ENCODE measurements around the gene TICAM2.
"Not testable (repeated sequence)": the region's sequence is repeated elsewhere in the genome, so short reads cannot be mapped to it uniquely, and the experiment has no call there.

Gene TICAM2, protein sequence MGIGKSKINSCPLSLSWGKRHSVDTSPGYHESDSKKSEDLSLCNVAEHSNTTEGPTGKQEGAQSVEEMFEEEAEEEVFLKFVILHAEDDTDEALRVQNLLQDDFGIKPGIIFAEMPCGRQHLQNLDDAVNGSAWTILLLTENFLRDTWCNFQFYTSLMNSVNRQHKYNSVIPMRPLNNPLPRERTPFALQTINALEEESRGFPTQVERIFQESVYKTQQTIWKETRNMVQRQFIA

DNA sequence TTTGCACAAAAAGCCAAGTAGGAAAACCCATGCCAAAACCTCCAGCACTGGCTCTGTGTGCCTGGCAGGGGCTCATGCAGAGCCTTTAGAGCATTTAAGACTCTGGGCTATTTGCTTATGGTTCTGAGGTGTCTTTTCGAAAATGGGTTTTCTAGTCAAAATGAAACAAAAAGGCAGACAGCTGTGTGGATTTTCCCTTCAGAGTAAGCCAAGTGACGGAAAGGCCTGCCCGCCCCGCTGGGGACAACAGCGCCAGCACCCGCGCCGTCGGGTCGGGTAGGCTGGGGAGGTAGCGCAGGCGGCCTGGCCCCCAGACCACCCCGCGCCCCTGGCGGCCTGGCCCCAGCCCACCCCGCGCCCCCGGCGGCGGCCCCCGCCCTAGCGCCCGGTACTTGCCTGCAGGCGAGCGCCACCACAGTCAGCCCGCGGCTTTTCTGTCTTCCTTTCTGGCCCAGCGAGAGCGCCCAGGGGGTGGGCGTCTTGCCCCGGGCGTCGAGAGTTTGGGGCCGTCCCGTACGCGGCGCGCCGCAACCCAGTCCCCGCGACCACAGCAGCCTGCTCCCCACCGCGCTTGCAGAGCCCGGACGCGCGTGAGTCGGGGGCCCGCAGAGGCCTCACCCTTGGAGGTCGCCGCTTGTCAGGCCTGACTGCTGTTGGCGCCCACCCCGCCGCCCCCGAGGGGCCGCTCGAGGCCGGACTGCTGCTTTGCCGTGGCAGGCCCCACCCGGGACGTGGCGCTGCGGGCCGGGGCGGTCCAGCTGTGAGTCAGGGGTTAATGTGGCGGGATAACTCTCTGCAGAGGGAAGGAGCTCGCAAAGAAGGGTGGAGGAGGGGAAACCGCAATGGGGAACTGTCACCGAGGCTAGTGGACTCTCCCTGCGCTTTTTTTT, at the start of gene TICAM2:
TSS of gene TICAM2 (minus strand) at position 779 of the 890 bp plus-strand sequence. CDS start 21,223 bp downstream, outside the sequence.
- DNase-seq: peak in 49 of 51 donors; percentile 14 to 84 (median 64)

DNA sequence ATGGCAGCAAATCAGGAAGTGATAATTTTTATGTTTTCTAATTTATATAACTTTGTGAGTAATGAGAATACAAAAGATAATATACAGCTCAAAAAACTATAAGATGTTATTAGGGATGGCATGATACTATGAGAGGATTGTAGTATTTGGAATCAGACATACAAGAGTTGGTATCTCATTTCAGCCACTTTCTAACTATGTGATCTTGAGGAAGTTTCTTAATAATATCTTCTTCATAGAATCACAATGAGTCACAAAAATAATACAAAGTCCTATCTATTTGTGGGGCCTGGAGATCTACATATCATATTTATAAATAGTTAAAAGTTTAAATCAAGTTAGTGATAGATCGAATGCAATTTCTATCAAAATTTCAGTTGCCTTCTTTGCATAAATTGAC, 47.3 kb upstream of the TICAM2 start:
- no peak for DNase-seq

DNA sequence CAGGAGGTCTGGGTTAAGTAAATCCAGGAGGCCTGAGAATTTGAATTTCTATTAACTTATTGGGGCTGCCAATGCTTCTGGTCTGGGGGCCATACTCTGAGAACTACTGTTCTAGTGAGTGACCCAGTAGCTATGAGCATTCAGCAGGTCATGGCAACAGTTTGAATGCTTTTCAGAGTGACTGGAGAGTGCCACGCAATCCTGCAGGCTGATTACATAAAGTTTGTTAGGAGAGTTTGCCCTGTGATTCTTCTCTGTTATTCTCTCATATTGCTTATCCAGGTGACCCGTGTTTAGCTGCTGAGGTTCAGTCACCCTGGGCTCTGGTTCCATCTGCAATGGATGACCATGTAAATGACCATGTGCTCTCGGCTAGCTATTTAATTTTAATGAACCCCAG, 45.8 kb upstream of the TICAM2 start:
- no peak for DNase-seq

DNA sequence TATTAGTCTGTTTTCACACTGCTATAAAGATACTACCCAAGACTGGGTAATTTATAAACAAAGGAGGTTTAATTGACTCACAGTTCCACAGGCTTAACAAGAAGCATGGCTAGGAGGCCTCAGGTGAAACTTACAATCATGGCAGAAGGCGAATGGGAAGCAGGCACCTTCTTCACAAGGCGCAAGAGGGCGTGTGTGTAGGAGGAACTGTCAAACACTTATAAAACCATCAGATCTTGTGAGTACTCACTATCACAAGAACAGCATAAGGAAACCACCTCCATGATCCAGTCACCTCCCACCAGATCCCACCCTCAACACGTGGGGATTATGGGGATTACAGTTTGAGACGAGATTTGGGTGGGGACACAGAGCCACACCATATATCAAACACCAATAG, 43.1 kb upstream of the TICAM2 start:
- not testable (repeated sequence) for DNase-seq

DNA sequence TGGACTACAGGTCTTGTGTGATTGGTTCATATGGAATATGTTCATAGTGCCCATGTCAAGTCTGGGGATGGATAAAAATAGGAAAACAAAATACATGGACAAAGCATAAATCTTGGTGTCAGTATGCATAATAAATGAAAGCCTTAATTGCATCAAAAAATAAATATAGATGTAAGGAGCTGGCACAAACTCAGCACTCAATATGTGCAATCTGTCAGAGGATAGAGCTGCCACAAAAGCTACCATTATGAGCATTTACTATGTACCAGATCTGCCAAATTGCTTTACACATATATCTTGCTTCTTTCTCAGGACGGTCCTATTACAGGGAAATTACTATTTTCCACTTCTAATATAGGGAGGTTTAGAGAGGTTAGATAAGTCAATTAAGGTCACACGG, 41.8 kb upstream of the TICAM2 start:
- DNase-seq: no peak

DNA sequence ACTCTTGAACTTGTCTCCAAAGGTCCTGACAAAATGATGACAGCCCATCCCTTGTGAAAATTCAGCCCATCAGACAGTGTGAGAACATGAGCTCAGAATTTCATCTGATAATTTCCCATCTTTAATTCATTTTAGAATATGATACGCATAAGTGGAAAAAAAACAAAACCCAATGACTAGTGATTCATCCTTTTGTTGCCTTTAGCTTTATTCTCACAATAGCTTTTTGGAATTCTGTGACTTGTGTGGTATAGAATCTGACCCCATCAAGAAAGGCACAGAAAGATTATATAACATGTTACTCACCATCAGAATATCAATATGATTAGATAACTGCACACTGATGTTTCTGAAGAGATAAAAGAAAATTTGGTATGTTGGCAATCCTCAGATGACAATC, 39.7 kb upstream of the TICAM2 start:
- no peak for DNase-seq

DNA sequence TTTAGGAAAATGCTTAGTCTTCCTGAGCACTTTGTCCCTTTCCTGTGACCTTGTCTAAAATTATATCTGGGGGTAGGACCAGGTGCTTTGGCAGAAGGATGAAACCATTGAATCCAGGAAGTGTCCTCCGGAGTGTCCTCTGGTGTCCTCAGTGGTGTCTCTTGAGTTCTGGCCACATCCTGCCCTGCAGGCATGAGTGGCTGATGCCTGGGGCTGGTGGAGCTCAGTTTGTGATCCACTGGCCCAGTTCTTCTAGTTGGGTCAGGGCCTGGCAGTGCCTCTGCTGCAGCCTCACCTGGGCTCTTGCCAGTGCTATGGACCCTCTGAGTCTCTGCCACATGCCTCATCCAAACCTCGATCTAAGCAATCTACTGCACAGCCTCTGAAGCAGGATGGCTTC, 38.0 kb upstream of the TICAM2 start:
- DNase-seq: no peak

DNA sequence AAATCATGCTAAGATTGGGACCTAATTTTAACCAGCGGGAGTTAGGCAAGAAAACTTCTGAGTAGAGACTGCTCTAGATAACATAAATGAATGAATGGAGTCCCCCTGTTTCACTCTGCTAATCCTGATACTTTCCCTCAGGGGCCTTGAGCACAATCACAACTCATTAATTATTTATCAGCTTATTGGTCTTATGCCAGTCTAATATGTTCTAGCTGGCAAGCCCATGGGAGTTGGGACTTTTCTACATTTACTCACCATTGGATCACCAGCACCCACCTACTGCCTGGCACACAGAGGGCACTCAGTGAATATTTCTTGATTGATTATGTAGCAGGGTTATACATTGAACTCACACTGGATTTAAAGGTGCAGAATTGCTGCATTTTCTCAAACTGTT, 37.1 kb upstream of the TICAM2 start:
- DNase-seq: no peak

DNA sequence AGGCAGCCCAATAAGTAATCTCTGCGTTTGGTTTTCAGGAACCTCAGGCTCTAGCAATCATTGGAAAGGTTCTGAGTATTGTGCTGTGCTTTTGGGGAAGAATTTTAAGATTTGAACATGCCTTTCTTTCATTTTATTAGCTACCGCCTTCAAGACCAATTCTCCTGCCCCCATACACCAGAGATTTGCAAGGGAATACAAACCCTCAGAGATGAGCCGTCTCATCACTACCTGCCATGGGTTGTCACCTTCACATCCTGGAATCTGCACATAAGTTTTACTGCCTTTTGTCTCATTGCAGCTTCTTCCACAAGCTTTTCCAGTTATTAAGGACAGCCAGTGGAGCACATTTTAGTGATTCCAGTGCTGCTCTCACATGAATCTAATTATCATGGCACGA, 35.2 kb upstream of the TICAM2 start:
- DNase-seq: no peak

DNA sequence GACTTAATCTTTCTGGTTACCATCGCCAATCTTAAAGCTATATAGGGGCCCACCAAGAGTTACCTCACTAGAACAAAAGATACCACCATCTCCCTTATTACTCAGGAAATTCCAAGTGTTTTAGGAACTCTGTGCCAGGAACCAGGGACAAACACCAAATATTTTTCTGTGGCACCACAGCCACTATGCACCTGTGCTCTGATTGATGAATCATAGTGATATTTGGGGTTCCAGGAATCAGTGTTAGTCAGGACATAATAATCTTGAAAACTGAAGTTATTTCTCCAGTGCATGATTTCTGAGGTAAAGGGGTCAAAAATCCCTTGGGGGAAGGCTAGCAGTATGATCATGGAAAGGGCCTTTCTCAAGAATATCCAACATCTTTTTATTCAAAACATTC, 33.7 kb upstream of the TICAM2 start:
- DNase-seq: no peak

DNA sequence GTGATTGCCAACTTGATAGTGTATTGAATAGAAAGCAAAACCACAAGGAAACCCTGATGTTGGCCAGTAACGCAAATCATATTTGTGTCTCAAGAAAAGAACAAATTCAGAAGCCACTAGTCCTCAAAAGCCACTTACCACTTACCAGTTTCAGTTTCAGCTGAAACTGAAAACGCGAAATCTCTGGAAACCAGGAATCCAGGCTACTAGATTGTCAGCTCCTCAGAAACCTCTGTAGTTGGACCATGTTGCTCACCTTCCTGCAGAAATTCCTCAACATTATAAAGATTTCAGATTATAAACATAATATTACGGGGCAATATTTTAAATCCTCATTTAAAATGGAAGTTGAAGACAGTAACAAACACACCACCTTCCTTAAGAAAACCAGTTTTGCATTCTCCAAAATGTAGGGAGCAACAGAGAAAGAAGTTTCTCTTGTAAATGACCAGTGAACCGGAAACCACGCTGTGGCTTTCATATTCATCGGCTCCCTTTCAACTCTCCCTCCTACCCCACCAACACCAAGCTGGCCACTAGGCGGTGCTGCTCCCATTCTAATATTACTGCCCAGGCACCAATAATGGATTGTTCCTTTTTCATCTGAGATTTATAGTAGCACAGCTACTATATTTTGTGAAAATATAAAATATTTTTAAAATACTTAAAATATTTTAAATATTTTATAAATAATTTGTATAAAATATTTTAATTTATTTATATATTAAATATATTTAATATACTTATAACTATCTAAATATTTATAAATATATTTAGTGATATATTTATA, 32.3 kb upstream of the TICAM2 start:
- DNase-seq: peak in 50 of 51 donors; percentile 9 to 88 (median 68)

DNA sequence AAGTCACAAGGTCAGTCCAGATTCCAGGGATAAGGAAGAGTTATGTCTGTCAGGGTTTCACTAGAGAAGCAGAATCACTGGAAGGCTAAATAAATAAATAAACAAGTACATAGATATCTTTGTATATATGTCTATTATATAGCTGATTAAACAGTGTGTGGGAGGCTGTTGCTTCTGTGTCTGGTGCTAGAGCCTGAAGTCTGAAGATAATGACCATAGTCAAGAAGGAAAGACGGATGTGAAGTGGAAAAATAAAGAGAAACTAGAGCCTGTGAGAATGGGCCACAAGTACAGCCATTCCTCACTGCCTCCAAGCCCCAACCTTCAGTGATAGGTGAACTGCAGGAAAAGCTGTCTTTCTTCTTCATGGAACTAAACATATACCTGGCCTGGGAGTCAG, 27.6 kb upstream of the TICAM2 start:
- no peak for DNase-seq

DNA sequence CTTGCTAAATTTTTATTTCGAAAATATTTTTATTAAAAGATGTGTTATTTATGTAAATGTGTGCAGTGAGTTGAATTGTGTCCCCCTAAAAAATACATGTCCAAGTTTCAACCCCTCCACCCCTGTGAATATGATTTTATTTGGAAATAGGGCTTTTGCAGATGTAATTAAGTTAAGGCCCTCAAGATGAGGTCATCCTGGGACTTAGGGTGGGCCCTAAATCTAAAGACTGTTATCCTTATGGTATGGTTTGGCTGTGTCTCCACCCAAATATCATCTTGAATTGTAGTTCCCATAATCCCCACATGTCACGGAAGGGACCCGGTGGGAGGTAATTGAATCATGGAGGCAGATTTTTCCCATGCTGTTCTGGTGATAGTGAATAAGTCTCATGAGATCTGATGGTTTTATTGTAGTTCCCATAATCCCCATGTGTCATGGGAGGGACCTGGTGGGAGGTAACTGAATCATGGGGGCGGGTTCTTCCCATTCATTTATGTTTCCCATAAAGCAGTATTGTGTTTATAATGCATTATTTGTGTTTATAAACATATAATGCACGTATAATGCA, 25.1 kb upstream of the TICAM2 start:
- no peak for DNase-seq

DNA sequence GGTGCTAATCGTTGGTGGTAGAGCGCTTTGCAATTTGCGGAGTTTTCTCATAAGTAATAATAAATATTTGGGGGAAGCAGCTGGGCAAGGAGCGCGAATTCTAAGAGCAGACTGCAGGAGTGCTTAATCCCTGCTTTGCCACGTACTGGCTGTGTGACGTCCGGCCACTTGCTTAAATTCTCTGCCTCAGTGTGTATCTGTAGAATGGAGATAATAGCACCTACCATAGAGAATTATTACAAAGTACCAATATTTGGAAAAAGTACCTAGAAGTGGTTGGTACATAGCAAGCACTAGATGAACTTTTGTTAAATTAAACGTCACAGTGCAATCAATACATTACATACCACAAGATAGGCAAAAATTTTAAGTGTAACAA, 24.2 kb upstream of the TICAM2 start:
- DNase-seq: peak in 1 of 51 donors; percentile 63

DNA sequence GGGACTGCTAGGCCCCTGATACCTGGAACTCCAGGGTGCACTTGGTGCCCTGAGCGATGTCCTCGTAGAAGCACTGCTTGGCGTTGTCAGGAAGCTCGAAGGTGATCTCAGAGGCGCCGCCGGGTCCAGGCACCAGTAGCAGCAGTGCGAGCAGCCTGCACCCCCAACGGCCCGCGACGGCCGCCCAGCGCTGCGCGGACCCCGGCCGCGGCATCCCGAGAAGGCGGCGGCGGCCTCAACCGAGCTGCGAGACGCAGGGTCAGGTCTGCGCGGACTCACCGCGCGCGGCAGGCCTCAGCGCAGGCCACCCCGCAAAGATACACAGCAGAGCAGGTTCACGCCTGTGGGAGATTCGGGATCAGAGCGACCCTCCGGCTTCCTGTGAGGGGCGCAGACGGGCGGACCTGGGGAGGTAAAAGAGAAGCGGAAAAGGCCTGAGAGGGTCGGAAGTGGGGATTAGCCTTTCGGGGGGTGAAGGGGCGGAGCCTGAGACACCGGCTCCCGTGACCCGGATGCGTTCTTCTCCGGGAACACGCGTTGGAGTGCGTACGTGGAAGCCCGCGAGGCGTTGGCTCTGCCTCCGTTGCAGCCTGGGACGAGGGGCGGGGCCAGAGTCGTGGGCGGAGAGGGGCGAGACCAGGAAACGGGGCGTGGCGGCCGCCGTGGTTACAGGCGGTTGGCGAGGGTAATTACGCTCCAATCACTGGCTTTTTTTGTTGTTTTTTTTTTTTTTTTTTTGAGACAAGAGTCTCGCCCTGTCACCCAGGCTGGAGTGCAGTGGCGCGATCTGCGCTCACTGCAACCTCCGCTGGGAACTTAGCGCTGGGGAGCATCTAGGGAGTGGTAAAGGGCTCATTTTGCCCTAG, 23.5 kb upstream of the TICAM2 start, which contains the start of gene TMED7:
TSS of gene TMED7 (minus strand) at position 458 of the 866 bp plus-strand sequence. CDS start at position 214, 244 bp downstream.
- peak; percentile 81 to 99 (median 97) for DNase-seq

DNA sequence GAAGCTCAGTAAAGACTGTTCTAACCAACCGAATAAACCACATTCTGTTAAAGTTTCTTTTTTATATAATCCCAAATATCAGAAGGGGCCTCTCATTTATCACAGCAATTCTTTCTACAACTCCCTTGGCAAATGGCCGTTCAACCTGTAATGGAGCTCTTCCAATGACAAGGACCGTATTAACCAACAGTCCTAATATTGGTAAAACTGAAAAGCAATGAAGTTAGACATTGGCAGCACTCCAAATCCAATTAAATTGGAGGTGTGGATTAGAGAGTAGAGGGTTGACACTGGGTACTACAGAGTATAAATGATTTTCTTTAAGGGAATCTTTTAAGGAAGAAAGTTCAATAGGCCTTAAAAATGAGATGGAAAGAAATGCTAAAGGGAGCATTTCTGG, 22.7 kb upstream of the TICAM2 start:
- peak in 1 of 51 donors; percentile 23 for DNase-seq

DNA sequence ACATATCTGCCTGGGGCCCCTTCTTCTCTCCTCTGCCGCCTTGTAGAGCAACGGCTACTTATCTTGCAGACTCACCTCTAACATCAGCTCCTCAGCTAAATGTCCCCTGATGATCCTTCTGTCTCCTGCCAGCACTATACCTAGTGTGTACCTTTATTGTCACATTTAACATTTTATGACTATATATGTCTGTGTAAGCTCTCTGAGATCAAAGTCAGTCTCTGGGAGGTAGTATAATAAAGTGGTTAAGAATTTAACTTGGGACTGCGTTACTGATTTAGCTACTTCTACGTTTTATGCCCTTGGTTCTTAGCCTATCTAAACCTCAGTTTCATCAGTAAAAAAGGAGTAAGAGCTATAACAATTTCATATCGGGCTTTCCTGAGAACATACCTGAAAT, 21.4 kb upstream of the TICAM2 start:
- DNase-seq: no peak

DNA sequence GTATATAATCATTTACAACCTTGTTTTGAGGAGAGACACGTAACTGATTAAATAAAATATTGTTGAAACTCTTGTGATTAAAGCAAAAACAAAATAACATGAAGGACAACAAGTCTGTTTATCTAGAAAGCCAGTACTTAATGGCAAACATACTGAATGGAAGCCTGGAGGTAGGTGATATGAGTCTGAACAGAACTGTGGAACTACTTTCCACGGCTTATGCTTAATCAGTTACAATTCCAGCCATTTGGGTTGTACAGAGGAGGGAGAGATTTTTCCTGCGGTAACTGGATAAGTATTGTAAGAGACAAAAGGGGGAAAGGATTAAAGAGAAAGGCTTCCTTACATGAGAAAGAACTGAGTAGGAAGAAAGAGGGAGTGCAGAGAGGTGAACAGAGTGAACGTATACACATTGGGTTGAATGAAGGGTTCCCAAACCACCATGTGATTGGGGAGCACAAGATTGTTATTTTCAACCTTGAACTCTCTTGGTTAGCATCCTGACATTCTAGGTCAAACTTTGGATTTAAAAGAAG, 19.2 kb upstream of the TICAM2 start:
- DNase-seq: no peak

DNA sequence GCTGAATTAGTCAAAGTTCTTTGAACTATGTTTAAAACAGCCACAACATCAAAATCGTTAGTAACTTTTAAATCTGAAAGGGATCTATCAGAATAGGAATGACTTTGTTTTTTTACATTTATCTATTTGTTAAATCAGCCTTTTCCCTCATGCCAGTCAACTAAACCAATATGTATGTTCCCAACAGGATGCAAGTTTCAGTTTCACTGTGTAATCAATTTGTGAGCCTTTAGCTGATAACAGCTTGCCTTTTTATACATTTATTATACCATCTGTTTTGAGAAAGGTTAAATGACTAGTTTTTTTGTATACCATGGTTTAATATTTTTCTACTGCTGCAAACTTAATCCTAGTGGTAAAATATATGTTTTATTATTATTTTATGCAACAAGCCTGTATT, 14.6 kb upstream of the TICAM2 start:
- no peak for DNase-seq

DNA sequence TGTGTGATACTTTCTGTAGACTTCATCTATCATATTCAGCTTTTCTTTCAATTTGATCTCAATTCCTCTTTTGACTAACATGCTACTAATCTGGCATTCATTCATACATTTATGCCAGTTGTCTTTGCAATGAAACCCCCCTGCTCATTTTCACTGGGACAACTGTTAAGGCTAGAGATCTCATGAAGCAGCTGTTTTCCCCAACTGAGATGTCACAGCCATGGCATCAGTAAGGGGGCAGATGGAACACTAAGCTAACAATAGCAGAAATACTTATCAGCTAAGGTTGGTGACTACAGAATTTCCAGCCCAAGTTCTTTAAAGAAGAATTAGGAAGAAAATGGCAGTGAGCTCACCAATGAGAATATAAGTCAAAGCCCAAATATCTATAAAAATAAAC, 14.2 kb upstream of the TICAM2 start:
- DNase-seq: no peak
